ENCODE measurements around the gene PRRT2. TPM values are rescaled to one million over a fixed set of nuclear protein-coding genes. Genes with fewer than 3 reads are reported as not detected.

The PRRT2 gene
- total RNA-seq, 1 experiment from 2014 or later: 0.42 TPM

DNA sequence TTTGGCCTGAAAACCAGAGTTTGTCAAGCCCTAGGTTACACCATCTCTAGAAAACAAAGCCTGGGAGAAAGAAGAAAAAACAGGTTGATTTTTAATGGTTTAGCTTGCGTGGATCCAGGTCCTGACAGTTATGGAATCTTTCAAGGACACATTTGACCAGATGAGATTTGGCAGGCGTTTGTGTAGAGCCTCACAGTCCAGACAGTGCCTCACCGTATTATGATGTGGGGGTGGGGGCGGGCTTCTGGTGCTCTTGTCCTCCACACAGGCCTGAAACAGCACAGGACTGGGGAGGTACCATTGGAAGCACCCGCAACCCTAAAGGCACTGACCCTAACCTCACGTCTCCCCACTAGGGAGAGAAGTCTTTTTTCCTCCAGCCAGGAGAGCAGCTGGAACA lies 27.8 kb downstream of the PRRT2 start:
- H3K4me3 Mint-ChIP-seq (ENCODE audit: unreplicated experiment): no peak overlapping the region
- TF ChIP-seq, protein P1, sequence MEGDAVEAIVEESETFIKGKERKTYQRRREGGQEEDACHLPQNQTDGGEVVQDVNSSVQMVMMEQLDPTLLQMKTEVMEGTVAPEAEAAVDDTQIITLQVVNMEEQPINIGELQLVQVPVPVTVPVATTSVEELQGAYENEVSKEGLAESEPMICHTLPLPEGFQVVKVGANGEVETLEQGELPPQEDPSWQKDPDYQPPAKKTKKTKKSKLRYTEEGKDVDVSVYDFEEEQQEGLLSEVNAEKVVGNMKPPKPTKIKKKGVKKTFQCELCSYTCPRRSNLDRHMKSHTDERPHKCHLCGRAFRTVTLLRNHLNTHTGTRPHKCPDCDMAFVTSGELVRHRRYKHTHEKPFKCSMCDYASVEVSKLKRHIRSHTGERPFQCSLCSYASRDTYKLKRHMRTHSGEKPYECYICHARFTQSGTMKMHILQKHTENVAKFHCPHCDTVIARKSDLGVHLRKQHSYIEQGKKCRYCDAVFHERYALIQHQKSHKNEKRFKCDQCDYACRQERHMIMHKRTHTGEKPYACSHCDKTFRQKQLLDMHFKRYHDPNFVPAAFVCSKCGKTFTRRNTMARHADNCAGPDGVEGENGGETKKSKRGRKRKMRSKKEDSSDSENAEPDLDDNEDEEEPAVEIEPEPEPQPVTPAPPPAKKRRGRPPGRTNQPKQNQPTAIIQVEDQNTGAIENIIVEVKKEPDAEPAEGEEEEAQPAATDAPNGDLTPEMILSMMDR (IDR thresholded peaks at IDR 0.05; ENCODE audit: unreplicated experiment): no peak
- peaks cover 80% of the 10 kb centered on the region for H3K36me3 Mint-ChIP-seq (ENCODE audit: insufficient read depth, unreplicated experiment)
- no peaks in the 10 kb centered on the region for H3K27me3 Mint-ChIP-seq (ENCODE audit: insufficient read depth, unreplicated experiment)
- no peaks in the 10 kb centered on the region for H3K4me1 Mint-ChIP-seq (ENCODE audit: insufficient read depth, unreplicated experiment)
- H3K27ac Mint-ChIP-seq (ENCODE audit: low read depth, unreplicated experiment): no peak overlapping the region
- BruUV-seq (replicated peaks): no TSS peak
- POLR2A ChIA-PET: interaction anchor here (0.5 to 0.8 kb wide), 3 partner anchors 10 to 192 kb away, joined by 3 to 4 read pairs (median 4); no protein-coding TSS in a partner anchor
- intact Hi-C loops (cut with micrococcal nuclease): no loop called here
- H3K9me3 Mint-ChIP-seq (ENCODE audit: unreplicated experiment): no peaks in the 10 kb centered on the region
- CTCF ChIA-PET: interaction anchor here (0.7 to 0.8 kb wide), 2 partner anchors 9 to 924 kb away, joined by 3 to 5 read pairs; no protein-coding TSS in a partner anchor
- no peak for DNase-seq (ENCODE audit: unreplicated experiment)

DNA sequence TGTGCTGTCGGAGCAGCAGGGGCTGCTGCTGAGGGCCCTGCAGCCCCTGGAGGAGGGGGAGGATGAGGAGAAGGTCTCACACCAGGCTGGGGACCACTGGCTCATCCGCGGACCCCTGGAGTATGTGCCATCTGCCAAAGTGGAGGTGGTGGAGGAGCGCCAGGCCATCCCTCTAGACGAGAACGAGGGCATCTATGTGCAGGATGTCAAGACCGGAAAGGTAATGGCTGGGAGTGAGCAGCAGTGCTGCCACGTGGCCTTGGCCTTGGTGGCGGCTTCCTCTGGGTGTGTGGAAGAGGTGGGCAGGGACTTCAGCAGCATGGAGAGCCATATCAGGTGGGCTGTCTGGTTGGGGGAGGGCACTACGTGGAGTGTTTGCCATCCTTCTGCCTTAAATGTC lies 28.2 kb downstream of the PRRT2 start:
- no TSS peak for BruUV-seq (replicated peaks)
- no peak overlapping the region for H3K27ac Mint-ChIP-seq (ENCODE audit: low read depth, unreplicated experiment)
- intact Hi-C loops (cut with micrococcal nuclease): no loop called here
- H3K4me1 Mint-ChIP-seq (ENCODE audit: insufficient read depth, unreplicated experiment): no peaks in the 10 kb centered on the region
- H3K36me3 Mint-ChIP-seq (ENCODE audit: insufficient read depth, unreplicated experiment): peaks cover 80% of the 10 kb centered on the region
- ChIA-PET POLR2A (interaction anchor here (0.8 kb wide), 1 partner anchor 11 kb away, joined by 4 read pairs; no protein-coding TSS in a partner anchor), CTCF (no interaction called here)
- no peak for DNase-seq (ENCODE audit: unreplicated experiment)
- H3K27me3 Mint-ChIP-seq (ENCODE audit: insufficient read depth, unreplicated experiment): no peaks in the 10 kb centered on the region
- H3K4me3 Mint-ChIP-seq (ENCODE audit: unreplicated experiment): no peak overlapping the region
- TF ChIP-seq, protein P1 (IDR thresholded peaks at IDR 0.05; ENCODE audit: unreplicated experiment): no peak
- no peaks in the 10 kb centered on the region for H3K9me3 Mint-ChIP-seq (ENCODE audit: unreplicated experiment)

- DNase-seq (ENCODE audit: unreplicated experiment): no peak
- Mint-ChIP-seq H3K27ac (ENCODE audit: low read depth, unreplicated experiment) (no peak overlapping the region), H3K4me3 (ENCODE audit: unreplicated experiment) (no peak overlapping the region), H3K9me3 (ENCODE audit: unreplicated experiment) (no peaks in the 10 kb centered on the region), H3K4me1 (ENCODE audit: insufficient read depth, unreplicated experiment) (no peaks in the 10 kb centered on the region), H3K36me3 (ENCODE audit: insufficient read depth, unreplicated experiment) (peaks cover 81% of the 10 kb centered on the region), H3K27me3 (ENCODE audit: insufficient read depth, unreplicated experiment) (no peaks in the 10 kb centered on the region)
- no TSS peak for BruUV-seq (replicated peaks)
- TF ChIP-seq, protein P1 (IDR thresholded peaks at IDR 0.05; ENCODE audit: unreplicated experiment): no peak
- POLR2A ChIA-PET: interaction anchor here (0.7 kb wide), 1 partner anchor 530 kb away, joined by 3 read pairs; no protein-coding TSS in a partner anchor
- CTCF ChIA-PET: interaction anchor here (0.8 kb wide), 1 partner anchor 22 kb away, joined by 3 read pairs; the partner anchor contains the start of gene MVP
- intact Hi-C loops (cut with micrococcal nuclease): no loop called here
Observed at GRCh38 chr16:29841631-29842030, 29.6 kb downstream of the PRRT2 start.

GRCh38 chr16:29842732-29843346 lies 30.8 kb downstream of the PRRT2 start:
- no TSS peak for BruUV-seq (replicated peaks)
- H3K9me3 Mint-ChIP-seq (ENCODE audit: unreplicated experiment): no peaks in the 10 kb centered on the region
- no peaks in the 10 kb centered on the region for H3K27me3 Mint-ChIP-seq (ENCODE audit: insufficient read depth, unreplicated experiment)
- intact Hi-C loops (cut with micrococcal nuclease): no loop called here
- no peak overlapping the region for H3K4me3 Mint-ChIP-seq (ENCODE audit: unreplicated experiment)
- DNase-seq (ENCODE audit: unreplicated experiment): no peak
- H3K36me3 Mint-ChIP-seq (ENCODE audit: insufficient read depth, unreplicated experiment): peaks cover 79% of the 10 kb centered on the region
- no peaks in the 10 kb centered on the region for H3K4me1 Mint-ChIP-seq (ENCODE audit: insufficient read depth, unreplicated experiment)
- H3K27ac Mint-ChIP-seq (ENCODE audit: low read depth, unreplicated experiment): no peak overlapping the region
- TF ChIP-seq, protein P1 (IDR thresholded peaks at IDR 0.05; ENCODE audit: unreplicated experiment): no peak
- POLR2A ChIA-PET: interaction anchor here (0.7 to 1.2 kb wide), 2 partner anchors 9 to 142 kb away, joined by 3 read pairs; no protein-coding TSS in a partner anchor
- CTCF ChIA-PET: interaction anchor here (0.7 kb wide), 1 partner anchor 23 kb away, joined by 3 read pairs; no protein-coding TSS in a partner anchor

Data from MCF 10A (cell line).